Measurements from ENCODE around the gene TMEM50B. TPM values are rescaled to one million over a fixed set of nuclear protein-coding genes. Genes with fewer than 3 reads are reported as not detected.

The TMEM50B gene
- total RNA-seq, 1 donor from 2014 or later, result 29.7 TPM

DNA sequence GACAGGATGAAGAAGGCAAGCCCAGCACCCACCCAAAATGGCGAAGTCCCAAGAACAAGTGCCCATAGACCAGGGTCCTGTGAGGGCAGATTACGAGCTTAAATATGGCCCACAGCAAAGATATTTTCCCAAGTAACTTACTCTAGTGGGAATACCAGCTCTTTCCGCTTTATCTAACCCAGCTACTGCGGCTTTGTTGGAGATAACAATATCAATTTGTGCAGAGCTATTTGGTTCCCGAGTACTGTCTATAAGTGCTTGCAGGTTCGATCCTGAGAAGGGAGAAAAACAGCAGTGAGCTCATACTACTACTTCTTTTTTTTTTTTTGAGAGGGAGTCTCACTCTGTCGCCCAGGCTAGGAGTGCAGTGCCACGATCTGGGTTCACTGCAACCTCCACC lies 26.1 kb upstream of the TMEM50B start:
- H3K9me3 Mint-ChIP-seq (ENCODE audit: unreplicated experiment), result no peaks in the 10 kb centered on the region
- H2AFZ ChIP-seq (ENCODE audit: low read depth, low read length), result no peak overlapping the region
- H3K27ac Mint-ChIP-seq (ENCODE audit: unreplicated experiment), result no peak overlapping the region
- no peak overlapping the region for H3K4me2 ChIP-seq (ENCODE audit: low read length)
- no peak overlapping the region for H3K9ac ChIP-seq (ENCODE audit: low read length)
- TF ChIP-seq, protein P1, sequence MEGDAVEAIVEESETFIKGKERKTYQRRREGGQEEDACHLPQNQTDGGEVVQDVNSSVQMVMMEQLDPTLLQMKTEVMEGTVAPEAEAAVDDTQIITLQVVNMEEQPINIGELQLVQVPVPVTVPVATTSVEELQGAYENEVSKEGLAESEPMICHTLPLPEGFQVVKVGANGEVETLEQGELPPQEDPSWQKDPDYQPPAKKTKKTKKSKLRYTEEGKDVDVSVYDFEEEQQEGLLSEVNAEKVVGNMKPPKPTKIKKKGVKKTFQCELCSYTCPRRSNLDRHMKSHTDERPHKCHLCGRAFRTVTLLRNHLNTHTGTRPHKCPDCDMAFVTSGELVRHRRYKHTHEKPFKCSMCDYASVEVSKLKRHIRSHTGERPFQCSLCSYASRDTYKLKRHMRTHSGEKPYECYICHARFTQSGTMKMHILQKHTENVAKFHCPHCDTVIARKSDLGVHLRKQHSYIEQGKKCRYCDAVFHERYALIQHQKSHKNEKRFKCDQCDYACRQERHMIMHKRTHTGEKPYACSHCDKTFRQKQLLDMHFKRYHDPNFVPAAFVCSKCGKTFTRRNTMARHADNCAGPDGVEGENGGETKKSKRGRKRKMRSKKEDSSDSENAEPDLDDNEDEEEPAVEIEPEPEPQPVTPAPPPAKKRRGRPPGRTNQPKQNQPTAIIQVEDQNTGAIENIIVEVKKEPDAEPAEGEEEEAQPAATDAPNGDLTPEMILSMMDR (IDR thresholded peaks at IDR 0.05; ENCODE audit: insufficient read depth, low read depth, low read length), result no peak
- no peak for TF ChIP-seq EZH2 (IDR thresholded peaks at IDR 0.05; ENCODE audit: insufficient read depth, low read length)
- H3K4me3 Mint-ChIP-seq (ENCODE audit: unreplicated experiment), result no peak overlapping the region
- H3K4me1 Mint-ChIP-seq (ENCODE audit: low read depth, unreplicated experiment), result no peaks in the 10 kb centered on the region
- DNase-seq (ENCODE audit: low read depth), result no peak
- H3K36me3 Mint-ChIP-seq (ENCODE audit: low read depth, unreplicated experiment), result peaks cover 13% of the 10 kb centered on the region
- H3K4me3 ChIP-seq (ENCODE audit: insufficient read depth, low read depth, low read length), result no peak overlapping the region
- H3K36me3 ChIP-seq (ENCODE audit: insufficient read depth, low read length), result peaks cover 29% of the 10 kb centered on the region
- no peaks in the 10 kb centered on the region for H3K79me2 ChIP-seq (ENCODE audit: insufficient read depth, low read length)
- FAIRE-seq, result no peak
- no peaks in the 10 kb centered on the region for H3K27me3 ChIP-seq (ENCODE audit: insufficient read depth, low read length)
- no peaks in the 10 kb centered on the region for H3K9me3 ChIP-seq (ENCODE audit: insufficient read depth, low read depth, low read length)
- H4K20me1 ChIP-seq (ENCODE audit: insufficient read depth, low read length), result no peaks in the 10 kb centered on the region
- H3K27me3 Mint-ChIP-seq (ENCODE audit: low read depth, unreplicated experiment), result no peaks in the 10 kb centered on the region
- H3K4me1 ChIP-seq (ENCODE audit: insufficient read depth, low read length), result no peaks in the 10 kb centered on the region
- H3K27ac ChIP-seq (ENCODE audit: low read depth, low read length), result no peak overlapping the region

DNA sequence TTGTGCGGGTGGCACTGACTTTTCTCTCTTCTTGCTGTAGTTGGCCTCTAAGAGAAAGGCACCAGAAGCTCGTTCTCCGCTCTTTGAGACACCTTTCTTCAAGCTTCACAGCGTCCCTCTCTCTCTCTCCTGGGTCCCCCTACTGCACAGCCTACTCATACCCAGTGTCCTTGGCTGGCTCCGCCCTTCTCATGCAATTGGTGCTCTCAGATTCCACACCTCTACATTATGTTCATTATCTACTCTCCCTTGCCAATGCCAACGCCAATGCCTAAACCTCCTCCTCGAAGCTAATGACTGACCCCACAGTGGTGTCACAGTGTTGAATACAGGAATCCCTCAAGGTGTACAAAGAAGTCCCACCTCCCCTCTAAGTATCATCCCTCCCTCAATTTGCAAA lies 16.6 kb upstream of the TMEM50B start:
- FAIRE-seq, result no peak
- H3K4me2 ChIP-seq (ENCODE audit: low read length), result no peak overlapping the region

DNA sequence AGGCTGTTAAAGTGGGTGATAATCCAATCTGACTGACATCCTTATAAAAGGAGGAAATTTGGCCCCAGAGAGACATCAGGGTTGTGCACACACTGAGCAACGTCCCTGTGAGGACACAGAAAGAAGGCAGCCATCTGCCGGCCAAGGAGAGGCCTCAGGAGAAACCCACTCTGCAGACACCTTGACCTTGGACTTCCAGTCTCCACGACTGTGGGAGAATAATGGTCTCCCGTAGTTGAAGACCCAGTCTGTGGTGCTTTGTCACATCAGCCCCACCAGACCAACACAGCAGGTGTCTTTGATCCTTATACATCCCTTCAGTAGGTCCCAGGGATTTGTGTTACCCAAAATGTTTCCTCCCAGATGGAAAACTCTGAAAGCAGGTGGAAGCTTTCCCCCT lies 16.0 kb upstream of the TMEM50B start:
- no peaks in the 10 kb centered on the region for H3K9me3 ChIP-seq (ENCODE audit: insufficient read depth, low read depth, low read length)
- H3K9me3 Mint-ChIP-seq (ENCODE audit: unreplicated experiment), result no peaks in the 10 kb centered on the region
- no peaks in the 10 kb centered on the region for H3K36me3 Mint-ChIP-seq (ENCODE audit: low read depth, unreplicated experiment)
- no peak overlapping the region for H3K27ac ChIP-seq (ENCODE audit: low read depth, low read length)
- H3K27ac Mint-ChIP-seq (ENCODE audit: unreplicated experiment), result no peak overlapping the region
- peaks cover 4% of the 10 kb centered on the region for H3K4me1 ChIP-seq (ENCODE audit: insufficient read depth, low read length)
- H3K4me3 Mint-ChIP-seq (ENCODE audit: unreplicated experiment), result no peak overlapping the region
- H2AFZ ChIP-seq (ENCODE audit: low read depth, low read length), result no peak overlapping the region
- H3K27me3 ChIP-seq (ENCODE audit: insufficient read depth, low read length), result peaks cover 3% of the 10 kb centered on the region
- H3K4me1 Mint-ChIP-seq (ENCODE audit: low read depth, unreplicated experiment), result no peaks in the 10 kb centered on the region
- no peak overlapping the region for H3K4me3 ChIP-seq (ENCODE audit: insufficient read depth, low read depth, low read length)
- no peaks in the 10 kb centered on the region for H3K36me3 ChIP-seq (ENCODE audit: insufficient read depth, low read length)
- no peak overlapping the region for H3K9ac ChIP-seq (ENCODE audit: low read length)
- H4K20me1 ChIP-seq (ENCODE audit: insufficient read depth, low read length), result no peaks in the 10 kb centered on the region
- DNase-seq (ENCODE audit: low read depth) (no peak), FAIRE-seq (no peak)
- TF ChIP-seq, protein P1 (IDR thresholded peaks at IDR 0.05; ENCODE audit: insufficient read depth, low read depth, low read length), result no peak
- TF ChIP-seq EZH2 (IDR thresholded peaks at IDR 0.05; ENCODE audit: insufficient read depth, low read length), result no peak
- peaks cover 4% of the 10 kb centered on the region for H3K27me3 Mint-ChIP-seq (ENCODE audit: low read depth, unreplicated experiment)
- no peak overlapping the region for H3K4me2 ChIP-seq (ENCODE audit: low read length)
- no peaks in the 10 kb centered on the region for H3K79me2 ChIP-seq (ENCODE audit: insufficient read depth, low read length)

More for the DNA sequence above, 16.6 kb upstream of the TMEM50B start:
- Histone ChIP-seq H3K27ac (ENCODE audit: low read depth, low read length) (no peak overlapping the region), H3K27me3 (ENCODE audit: insufficient read depth, low read length) (peaks cover 3% of the 10 kb centered on the region), H2AFZ (ENCODE audit: low read depth, low read length) (no peak overlapping the region), H3K4me3 (ENCODE audit: insufficient read depth, low read depth, low read length) (no peak overlapping the region), H3K9me3 (ENCODE audit: insufficient read depth, low read depth, low read length) (no peaks in the 10 kb centered on the region), H3K4me1 (ENCODE audit: insufficient read depth, low read length) (no peaks in the 10 kb centered on the region), H3K36me3 (ENCODE audit: insufficient read depth, low read length) (no peaks in the 10 kb centered on the region), H3K79me2 (ENCODE audit: insufficient read depth, low read length) (no peaks in the 10 kb centered on the region), H3K9ac (ENCODE audit: low read length) (no peak overlapping the region), H4K20me1 (ENCODE audit: insufficient read depth, low read length) (no peaks in the 10 kb centered on the region)
- Mint-ChIP-seq H3K4me3 (ENCODE audit: unreplicated experiment) (no peak overlapping the region), H3K27me3 (ENCODE audit: low read depth, unreplicated experiment) (peaks cover 4% of the 10 kb centered on the region), H3K9me3 (ENCODE audit: unreplicated experiment) (no peaks in the 10 kb centered on the region), H3K36me3 (ENCODE audit: low read depth, unreplicated experiment) (no peaks in the 10 kb centered on the region), H3K27ac (ENCODE audit: unreplicated experiment) (no peak overlapping the region), H3K4me1 (ENCODE audit: low read depth, unreplicated experiment) (no peaks in the 10 kb centered on the region)
- no peak for TF ChIP-seq EZH2 (IDR thresholded peaks at IDR 0.05; ENCODE audit: insufficient read depth, low read length)
- TF ChIP-seq, protein P1 (IDR thresholded peaks at IDR 0.05; ENCODE audit: insufficient read depth, low read depth, low read length), result no peak
- no peak for DNase-seq (ENCODE audit: low read depth)
